Upper lobe of left lung (tissue), 4 donors: Measurements from ENCODE around the gene TRAPPC3.

ENCODE experiments used
- EP300 ChIP-seq, 4 donors: sonication (generic); formaldehyde crosslinking; IDR thresholded peaks; one replicate each; pipeline ENCODE4 v1.5.1; 2017; ENCODE audit warnings: antibody characterized with exemption in 4 of 4, control low read depth in 2 of 4
- POLR2A ChIP-seq, 4 donors: fragments of 450-650 bp; IDR thresholded peaks; one replicate each; pipeline ENCODE4 v1.5.1; 2016 to 2017; ENCODE audit warnings: antibody characterized with exemption in 4 of 4, mild to moderate bottlenecking in 2 of 4
- TF ChIP-seq, protein P1 (sequence below), 6 experiments: fragments of 450-650 bp in 4 of 6; fragments of 200-600 bp in 2 of 6; sonication (generic) in 2 of 6; IDR thresholded peaks; one replicate each; pipeline ENCODE4 v1.5.1; 2016 to 2019; ENCODE audit warnings: antibody characterized with exemption in 6 of 6

DNA sequence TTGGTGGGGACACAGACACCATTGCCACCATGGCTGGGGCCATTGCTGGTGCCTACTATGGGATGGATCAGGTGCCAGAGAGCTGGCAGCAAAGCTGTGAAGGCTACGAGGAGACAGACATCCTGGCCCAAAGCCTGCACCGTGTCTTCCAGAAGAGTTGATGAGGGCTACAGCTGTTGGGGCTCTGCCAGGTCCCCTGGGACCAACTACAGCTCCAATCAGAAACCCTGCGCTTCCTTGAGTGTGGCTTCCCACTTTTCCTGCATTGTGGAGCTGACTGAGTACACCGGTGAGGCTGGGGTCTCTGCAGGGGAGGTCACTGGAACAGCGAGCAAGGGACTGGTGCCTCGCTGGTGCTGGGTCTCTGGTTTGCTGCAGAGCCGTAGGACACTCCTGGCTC is 56.1 kb downstream of the TRAPPC3 start:
- TF ChIP-seq, protein P1, sequence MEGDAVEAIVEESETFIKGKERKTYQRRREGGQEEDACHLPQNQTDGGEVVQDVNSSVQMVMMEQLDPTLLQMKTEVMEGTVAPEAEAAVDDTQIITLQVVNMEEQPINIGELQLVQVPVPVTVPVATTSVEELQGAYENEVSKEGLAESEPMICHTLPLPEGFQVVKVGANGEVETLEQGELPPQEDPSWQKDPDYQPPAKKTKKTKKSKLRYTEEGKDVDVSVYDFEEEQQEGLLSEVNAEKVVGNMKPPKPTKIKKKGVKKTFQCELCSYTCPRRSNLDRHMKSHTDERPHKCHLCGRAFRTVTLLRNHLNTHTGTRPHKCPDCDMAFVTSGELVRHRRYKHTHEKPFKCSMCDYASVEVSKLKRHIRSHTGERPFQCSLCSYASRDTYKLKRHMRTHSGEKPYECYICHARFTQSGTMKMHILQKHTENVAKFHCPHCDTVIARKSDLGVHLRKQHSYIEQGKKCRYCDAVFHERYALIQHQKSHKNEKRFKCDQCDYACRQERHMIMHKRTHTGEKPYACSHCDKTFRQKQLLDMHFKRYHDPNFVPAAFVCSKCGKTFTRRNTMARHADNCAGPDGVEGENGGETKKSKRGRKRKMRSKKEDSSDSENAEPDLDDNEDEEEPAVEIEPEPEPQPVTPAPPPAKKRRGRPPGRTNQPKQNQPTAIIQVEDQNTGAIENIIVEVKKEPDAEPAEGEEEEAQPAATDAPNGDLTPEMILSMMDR (IDR thresholded peaks at IDR 0.05): no peak
- TF ChIP-seq EP300 (IDR thresholded peaks at IDR 0.05) (no peak), POLR2A (IDR thresholded peaks at IDR 0.05) (no peak)
